Measurements from ENCODE around the gene ATP6V1F. TPM values are rescaled to one million over a fixed set of nuclear protein-coding genes. Genes with fewer than 3 reads are reported as not detected.

Gene ATP6V1F
- total RNA-seq, 2 experiments from 2014 or later: 108 to 155 TPM

GRCh38 chr7:128849804-128850490, 12.7 kb upstream of the ATP6V1F start:
- Histone ChIP-seq H3K79me2 (ENCODE audit: insufficient read depth, low read depth, low read length) (no peaks in the 10 kb centered on the region), H3K36me3 (ENCODE audit: insufficient read depth, low read length) (no peaks in the 10 kb centered on the region), H3K4me3 (ENCODE audit: low read depth, low read length, poor library complexity, severe bottlenecking) (no peak overlapping the region), H3K4me2 (ENCODE audit: low read length) (no peak overlapping the region), H3K9me2 (ENCODE audit: insufficient read depth, low read length) (no peaks in the 10 kb centered on the region), H3K4me1 (ENCODE audit: insufficient read depth, low read length, poor library complexity, severe bottlenecking) (no peaks in the 10 kb centered on the region), H3K9me3 (ENCODE audit: low read length) (no peaks in the 10 kb centered on the region), H3K27ac (ENCODE audit: low read depth, low read length, poor library complexity, severe bottlenecking) (no peak overlapping the region), H2AFZ (ENCODE audit: low read length) (no peak overlapping the region), H4K20me1 (ENCODE audit: insufficient read depth, low read length) (no peaks in the 10 kb centered on the region)
- intact Hi-C loops (cut with micrococcal nuclease; ENCODE audit: unreplicated experiment): no loop called here
- TF ChIP-seq EZH2phosphoT487 (IDR thresholded peaks at IDR 0.05; ENCODE audit: borderline replicate concordance, low read depth, low read length) (no peak), CTCF (conservative IDR thresholded peaks at IDR 0.05; ENCODE audit: low read length) (no peak)
- CTCF ChIA-PET (ENCODE audit: unreplicated experiment): no interaction called here
- POLR2A ChIA-PET: no interaction called here
- no peak for DNase-seq (ENCODE audit: low spot score)
- no TSS peak for BruUV-seq (replicated peaks)

- POLR2A ChIA-PET: no interaction called here
- no peaks in the 10 kb centered on the region for H3K36me3 ChIP-seq (ENCODE audit: insufficient read depth, low read length)
- H3K79me2 ChIP-seq (ENCODE audit: insufficient read depth, low read depth, low read length): no peaks in the 10 kb centered on the region
Observed at GRCh38 chr7:128852537-128853254, 10.0 kb upstream of the ATP6V1F start.

More at GRCh38 chr7:128852537-128853254, 10.0 kb upstream of the ATP6V1F start:
- CTCF ChIA-PET (ENCODE audit: unreplicated experiment): no interaction called here
- Histone ChIP-seq H3K9me3 (ENCODE audit: low read length) (no peaks in the 10 kb centered on the region), H3K9me2 (ENCODE audit: insufficient read depth, low read length) (no peaks in the 10 kb centered on the region), H2AFZ (ENCODE audit: low read length) (no peak overlapping the region), H3K4me2 (ENCODE audit: low read length) (no peak overlapping the region), H3K4me3 (ENCODE audit: low read depth, low read length, poor library complexity, severe bottlenecking) (no peak overlapping the region), H3K4me1 (ENCODE audit: insufficient read depth, low read length, poor library complexity, severe bottlenecking) (no peaks in the 10 kb centered on the region), H3K27ac (ENCODE audit: low read depth, low read length, poor library complexity, severe bottlenecking) (no peak overlapping the region), H4K20me1 (ENCODE audit: insufficient read depth, low read length) (no peaks in the 10 kb centered on the region)
- TF ChIP-seq CTCF (conservative IDR thresholded peaks at IDR 0.05; ENCODE audit: low read length) (no peak), EZH2phosphoT487 (IDR thresholded peaks at IDR 0.05; ENCODE audit: borderline replicate concordance, low read depth, low read length) (no peak)
- no TSS peak for BruUV-seq (replicated peaks)
- no peak for DNase-seq (ENCODE audit: low spot score)
- intact Hi-C loops (cut with micrococcal nuclease; ENCODE audit: unreplicated experiment): no loop called here

Data from OCI-LY7 (cell line).